Measurements from ENCODE around the gene MPZL2.

Gene MPZL2

DNA sequence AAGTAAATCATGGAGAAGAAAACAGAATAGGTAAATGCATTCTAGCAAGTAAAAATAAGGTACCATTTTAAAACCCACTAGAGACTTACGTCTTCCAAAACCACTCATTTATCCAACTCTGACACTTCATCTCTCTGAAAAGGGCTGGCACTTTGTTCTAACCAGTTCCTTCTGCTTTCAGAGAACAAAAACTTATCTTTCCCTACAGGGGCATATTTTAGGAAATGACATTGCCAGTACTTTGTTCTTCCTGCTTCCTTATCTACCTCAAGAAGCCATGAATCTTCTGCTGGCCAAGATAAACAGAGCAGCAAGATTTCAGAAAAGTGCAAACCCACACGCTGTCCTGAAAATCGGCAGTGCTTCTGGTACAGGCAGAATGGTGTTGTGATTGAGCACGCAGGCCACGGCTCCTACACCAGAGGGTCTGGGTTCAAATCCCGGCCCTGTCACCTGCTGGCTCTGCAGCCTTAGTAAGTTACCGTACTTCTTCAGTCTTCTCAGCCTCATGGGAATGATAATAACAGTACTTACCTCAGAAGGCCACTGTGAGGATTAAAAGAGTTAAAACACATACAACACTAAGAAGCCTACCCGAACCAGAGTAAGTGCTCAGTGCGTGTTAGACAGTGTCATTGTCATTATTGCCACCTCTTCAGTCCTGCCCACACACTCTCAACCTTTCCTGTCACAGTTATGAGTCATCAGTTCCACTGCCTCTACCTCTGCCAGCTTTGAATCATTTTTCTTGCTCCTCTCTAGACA is 22.9 kb downstream of the MPZL2 start:
- peak; percentile 24 for DNase-seq

DNA sequence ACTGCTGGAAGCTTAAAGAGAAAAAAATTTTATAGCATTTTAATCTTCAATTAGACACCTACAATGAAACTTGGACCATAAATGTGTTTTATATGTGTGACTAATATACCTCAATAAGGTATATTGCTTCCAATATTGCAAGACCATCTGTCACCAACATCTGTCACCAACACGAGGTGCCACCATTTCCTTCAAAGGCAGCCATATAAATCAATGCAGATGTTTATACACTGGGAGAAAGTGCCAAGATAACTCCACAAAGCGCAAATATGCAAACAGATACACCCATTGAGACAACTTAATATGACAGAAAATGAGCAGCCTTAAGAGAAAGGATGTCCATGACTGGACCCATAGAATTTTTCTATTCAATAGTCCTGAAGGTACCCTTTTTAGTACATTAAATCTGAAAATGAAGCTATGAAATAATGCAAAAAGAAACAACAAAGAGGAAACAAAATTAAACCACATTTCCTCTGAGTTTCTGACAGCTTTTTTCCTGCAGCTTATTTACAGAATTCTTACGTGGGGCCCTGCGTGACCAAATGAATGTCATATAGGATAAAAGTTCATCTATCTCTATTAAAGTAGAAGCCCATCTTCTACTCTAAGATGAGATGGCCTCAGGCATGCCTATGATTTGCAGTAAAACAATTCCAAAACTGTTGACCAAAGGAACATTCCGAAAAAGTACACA is 24.4 kb downstream of the MPZL2 start:
- no peak for DNase-seq

DNA sequence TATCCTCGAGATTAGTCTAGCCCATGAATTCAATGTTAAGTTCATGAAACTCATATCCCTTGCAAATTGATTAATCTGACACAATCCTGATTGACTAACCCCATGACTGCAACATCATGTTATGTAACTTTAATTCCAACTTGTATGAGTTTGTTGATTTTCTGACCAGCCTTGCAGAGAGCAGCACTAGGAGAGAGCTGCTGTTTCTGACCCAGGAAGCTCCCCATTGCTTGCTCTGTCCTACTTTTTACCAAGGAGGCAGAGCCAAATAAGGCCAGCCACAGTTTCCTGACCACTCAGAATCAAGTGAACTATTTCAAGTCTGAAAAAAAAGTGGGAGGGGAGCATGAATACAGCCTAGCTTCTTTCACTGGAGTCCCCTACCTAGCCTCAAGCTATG is 25.2 kb downstream of the MPZL2 start:
- DNase-seq = no peak

- no peak for DNase-seq
Measured at GRCh38 chr11:118238421-118238820, 25.7 kb downstream of the MPZL2 start.

DNA sequence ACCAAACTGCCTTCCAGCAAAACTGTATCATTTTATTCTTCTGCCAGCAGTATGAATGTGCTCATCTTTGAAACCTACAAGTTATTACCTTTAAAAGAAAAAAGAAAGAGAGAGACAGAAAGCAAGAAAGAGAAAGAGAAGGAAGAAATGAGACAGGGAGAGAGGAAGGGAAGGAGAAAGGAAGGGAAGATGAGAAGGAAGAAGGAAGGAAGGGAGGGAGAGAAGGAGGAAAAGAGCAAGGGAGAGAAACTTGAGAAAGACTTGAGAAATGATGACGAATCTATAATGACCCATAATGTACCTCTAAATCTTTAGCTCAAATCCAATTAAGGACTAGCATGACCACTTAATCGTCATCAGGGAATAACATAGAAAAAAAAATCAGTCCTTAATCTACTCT is 27.9 kb downstream of the MPZL2 start:
- DNase-seq = no peak

- DNase-seq = no peak
Measured at GRCh38 chr11:118234833-118235232, 29.3 kb downstream of the MPZL2 start.

GRCh38 chr11:118233850-118234249 is 30.2 kb downstream of the MPZL2 start:
- DNase-seq = no peak

DNA sequence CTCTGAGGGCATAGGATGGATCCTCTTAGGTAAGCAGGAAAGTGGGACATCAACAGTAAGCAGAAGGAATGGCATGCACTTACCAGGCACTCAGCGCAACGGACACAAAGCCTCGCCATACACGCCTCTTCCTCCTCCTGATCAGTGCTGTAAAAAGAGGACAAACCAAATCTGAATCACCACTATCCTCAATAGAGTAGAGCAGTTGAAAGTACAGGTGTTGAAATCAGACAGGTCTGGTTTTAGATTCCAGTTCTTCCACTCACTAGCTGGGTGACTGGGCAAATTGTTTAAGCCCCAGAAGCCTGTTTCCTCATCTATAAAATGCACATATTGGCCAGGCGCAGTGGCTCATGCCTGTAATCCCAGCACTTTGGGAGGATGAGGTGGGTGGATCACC is 30.7 kb downstream of the MPZL2 start:
- no peak for DNase-seq

DNA sequence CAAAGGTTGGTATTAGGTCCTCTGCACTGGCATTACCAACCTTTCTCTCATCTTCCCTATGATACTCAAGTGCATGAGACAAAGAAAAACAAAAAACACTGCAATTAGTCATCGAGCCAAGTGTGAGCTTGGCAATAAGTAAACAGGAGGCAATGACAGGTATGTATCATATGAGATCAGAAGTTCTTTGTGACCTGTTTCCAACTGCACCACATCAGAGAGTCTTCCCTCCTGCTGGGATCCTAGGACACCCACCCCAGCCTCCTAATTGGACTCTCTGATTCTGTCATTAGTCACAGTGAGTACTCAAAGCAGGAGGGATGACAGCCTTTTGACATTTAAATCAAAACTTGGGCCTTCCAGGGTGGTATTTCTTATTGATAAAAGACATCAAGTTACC is 31.4 kb downstream of the MPZL2 start:
- DNase-seq = no peak

DNA sequence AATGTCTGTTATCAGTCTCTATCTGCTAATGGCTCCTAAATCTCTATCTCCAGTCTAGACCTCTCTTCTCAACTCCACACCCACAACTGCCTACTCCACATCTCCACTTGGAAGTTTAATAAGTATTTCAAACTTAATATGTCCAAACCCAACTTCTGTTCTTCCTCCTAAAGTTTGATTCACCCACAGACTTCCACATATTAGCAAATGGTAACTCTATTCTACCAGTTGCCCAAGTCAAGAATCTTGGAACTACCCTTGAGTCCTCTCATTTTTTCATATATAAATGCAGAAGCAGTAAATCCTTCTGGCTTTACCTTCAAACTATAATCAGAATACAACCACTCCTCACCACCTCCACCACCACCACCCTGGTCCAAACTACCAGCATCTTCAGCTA is 32.6 kb downstream of the MPZL2 start:
- DNase-seq = no peak

GRCh38 chr11:118230088-118230487 is 34.0 kb downstream of the MPZL2 start:
- DNase-seq = no peak

DNA sequence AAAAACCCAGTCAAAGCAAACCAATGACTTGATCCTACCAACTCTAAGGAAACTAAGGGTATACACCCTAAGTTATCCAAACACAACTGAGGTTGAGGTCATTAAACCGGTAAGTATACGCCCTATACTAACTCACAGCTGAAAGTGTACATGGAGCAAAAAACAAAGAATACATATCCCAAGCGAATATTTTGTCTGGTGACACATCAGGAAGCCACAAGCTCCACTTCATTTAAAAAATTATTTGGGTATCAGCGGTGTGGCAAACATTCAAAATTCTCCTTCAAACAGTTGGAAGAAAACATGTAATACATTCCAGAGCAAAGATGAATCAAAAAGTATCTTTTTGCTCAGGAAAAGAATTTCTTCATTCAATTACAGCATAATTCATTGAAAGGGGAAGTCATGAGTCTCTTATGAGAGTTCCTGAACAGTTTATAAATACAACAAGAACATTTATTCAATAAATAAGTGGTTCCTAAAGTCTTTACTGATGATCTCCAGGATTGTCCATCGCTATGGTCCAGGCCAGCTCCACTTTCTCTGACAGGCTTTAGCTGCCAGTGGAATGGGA is 34.7 kb downstream of the MPZL2 start:
- no peak for DNase-seq

DNA sequence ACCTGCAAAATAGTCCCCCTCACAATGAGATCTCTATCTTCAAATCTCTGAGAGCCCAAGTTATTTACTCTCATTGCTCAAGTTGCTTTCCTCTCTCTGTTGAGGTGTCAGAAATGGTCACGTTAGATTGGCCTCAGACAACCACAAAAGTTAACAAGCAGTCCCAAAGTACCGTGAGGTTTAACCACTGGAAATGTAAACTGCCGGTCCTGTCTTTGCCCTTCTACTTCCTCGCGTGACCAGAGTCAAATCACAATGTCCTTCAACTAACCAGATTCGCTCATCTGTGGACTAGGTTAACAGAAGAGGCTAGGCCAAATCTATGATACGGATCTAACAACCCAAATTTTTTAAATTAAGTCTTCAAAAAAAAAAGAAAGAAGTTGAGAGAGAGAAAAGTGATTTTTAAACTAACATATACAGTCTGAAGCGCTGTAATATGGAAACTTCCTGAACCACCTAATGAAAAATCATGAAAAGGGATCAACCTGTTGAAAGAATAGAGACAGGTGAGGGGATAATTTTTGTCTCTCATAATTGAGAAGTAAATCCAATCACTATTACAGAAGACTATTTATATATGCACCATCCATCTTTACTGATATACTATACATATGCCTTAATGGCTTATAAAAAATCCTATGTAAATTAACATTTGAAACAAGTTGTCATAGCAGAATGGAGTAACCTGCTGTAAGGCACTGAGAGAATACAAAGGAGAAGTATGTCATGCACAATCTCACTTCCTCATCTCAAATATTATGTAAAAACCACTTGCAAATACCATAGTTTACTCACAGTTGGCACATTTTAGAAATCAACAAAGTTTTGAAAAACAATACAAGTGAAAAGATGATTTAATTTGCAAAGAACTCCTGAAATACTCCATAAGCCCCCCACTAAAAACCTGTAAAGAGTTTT is 36.0 kb downstream of the MPZL2 start:
- no peak for DNase-seq

GRCh38 chr11:118226781-118227180 is 37.3 kb downstream of the MPZL2 start:
- DNase-seq = no peak

DNA sequence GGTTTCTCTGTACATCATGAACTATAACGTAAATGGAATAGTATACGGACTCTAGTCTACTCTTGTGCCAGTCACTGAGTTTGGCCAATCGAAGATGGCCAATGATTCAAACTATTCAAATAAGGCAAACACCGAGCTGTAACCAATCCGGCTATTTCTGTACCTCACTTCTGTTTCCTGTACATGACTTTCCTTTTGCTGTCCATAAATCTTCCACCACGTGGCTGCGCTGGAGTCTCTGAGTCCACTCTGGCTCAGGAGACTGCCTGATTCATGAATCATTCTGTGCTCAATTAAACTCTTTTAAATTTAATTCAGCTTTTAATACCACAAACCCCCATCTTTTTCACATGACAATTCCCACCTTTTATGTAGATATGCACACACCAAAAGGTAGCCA is 37.8 kb downstream of the MPZL2 start:
- no peak for DNase-seq

- DNase-seq = no peak
Measured at GRCh38 chr11:118224511-118225188, 39.4 kb downstream of the MPZL2 start, which contains the start of gene JAML. Gene JAML, minus strand, starts transcription at chr11:118225011. Its CDS starts 10,145 bp downstream, at chr11:118214866.

DNA sequence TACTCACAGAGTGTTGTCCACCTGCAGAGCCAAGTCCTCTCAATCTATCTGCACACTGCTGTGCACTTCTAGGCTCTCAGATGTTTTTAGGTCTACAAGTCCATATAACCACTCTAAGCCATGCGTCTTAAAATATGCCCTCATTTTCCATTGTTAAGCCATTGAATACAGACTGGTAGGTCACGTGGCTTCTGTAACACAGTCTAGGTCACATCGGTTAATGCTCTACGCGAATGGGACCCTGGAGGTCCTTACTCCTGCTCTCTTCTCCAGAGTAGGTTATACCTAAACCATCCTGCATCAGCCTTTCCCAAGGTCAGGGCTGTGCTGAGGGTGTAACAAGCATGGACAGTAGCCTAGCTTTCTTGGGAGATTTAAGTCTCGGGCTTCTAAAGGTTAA is 40.1 kb downstream of the MPZL2 start:
- no peak for DNase-seq

DNA sequence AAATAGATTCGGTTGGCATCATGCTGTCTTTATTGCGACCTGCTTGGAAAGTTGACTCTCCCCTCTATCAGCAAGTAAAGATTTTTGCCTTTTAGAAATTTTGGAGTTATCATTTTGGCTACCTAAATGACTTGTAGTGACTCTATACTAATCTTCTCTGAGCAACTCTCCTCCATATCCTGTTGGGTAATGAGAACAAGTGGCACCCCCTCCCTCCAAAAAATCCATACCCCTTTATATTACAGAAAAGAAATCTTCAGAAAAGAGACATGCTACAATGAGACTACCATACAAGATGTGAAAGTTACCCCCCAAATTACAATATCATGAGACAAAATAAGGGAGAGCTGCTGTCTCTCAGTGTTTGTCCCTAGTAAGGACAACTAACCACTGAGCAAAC is 40.5 kb downstream of the MPZL2 start:
- DNase-seq = no peak

- DNase-seq = no peak
Measured at GRCh38 chr11:118222437-118222836, 41.7 kb downstream of the MPZL2 start.

GRCh38 chr11:118221419-118221818 is 42.7 kb downstream of the MPZL2 start:
- DNase-seq = no peak

- no peak for DNase-seq
Measured at GRCh38 chr11:118219732-118220131, 44.4 kb downstream of the MPZL2 start.

DNA sequence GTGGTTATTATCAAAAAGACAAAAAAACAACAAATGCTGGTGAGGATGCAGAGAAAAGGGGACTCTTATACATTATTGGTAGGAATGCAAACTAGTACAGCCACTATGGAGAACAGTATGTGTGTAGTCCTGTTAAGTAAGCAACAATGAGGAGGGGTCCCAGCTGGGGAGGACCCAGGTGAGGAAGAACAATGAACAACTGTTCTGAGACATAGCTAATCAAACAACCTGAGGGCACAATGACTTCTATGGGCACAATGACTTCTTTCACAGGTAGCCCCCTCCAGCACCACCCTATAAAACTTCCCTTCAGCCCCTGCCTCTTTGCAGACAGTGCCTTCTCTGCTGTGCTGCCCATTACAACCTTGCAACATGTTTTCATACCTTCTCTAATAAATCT is 44.9 kb downstream of the MPZL2 start:
- no peak for DNase-seq

- DNase-seq = no peak
Measured at GRCh38 chr11:118217575-118217974, 46.5 kb downstream of the MPZL2 start.
